Activated CD4-positive, alpha-beta T cell treated with anti-CD3 and anti-CD28 coated beads, Interleukin-2, amount 50 U/mL, for 1 hour (primary cell): ENCODE results near the gene TMEM217.

ENCODE experiments used
- DNase-seq: peaks from one replicate; pipeline ENCODE4 v3.0.0-alpha.2; 2020

The TMEM217 gene

GRCh38 chr6:37279366-37280134 is 21.6 kb upstream of the TMEM217 start:
- DNase-seq = no peak

DNA sequence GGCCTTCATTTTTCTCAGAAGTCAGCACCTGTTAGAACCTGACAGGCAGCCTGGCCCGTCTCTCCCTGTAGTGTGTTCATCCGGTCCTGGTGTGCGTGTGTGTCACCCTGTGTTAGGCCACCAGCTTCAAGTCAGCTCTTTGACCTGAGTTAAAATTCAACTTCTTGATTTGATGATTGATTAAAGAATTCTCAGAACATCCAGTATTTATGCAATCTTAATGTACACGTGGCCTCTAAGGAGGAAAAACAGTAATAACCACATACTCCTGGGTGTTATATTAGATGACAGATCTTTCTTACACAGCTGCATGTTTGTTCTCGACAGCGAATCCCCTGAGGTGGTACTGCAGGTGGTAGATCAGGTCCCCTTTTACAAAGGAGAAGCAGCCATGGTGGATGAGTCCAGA is 19.1 kb upstream of the TMEM217 start:
- DNase-seq = no peak

GRCh38 chr6:37275350-37275749 is 17.4 kb upstream of the TMEM217 start:
- DNase-seq = no peak

- no peak for DNase-seq
Measured at GRCh38 chr6:37273690-37274089, 15.7 kb upstream of the TMEM217 start.

GRCh38 chr6:37272834-37273566 is 15.1 kb upstream of the TMEM217 start:
- DNase-seq = no peak

GRCh38 chr6:37269105-37269504 is 11.2 kb upstream of the TMEM217 start:
- no peak for DNase-seq

DNA sequence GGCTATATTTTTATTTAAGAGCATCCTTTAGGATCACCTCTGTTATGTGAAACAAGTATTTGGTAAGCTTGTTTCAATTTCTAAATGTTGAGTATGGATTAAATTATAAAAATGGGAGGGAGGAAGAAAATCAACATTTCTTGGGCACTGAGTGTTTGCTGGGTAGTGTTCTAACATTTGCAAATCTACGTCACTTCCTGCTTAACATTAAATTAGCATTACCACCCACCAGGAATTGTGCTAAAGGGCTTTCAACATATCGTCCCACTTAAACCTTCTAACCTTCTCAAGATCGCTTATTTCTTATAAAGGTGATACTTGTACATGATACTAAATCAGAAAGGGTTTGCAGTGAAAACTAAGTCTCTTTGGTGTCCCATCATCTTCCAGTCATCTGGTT is 7.9 kb upstream of the TMEM217 start:
- no peak for DNase-seq

DNA sequence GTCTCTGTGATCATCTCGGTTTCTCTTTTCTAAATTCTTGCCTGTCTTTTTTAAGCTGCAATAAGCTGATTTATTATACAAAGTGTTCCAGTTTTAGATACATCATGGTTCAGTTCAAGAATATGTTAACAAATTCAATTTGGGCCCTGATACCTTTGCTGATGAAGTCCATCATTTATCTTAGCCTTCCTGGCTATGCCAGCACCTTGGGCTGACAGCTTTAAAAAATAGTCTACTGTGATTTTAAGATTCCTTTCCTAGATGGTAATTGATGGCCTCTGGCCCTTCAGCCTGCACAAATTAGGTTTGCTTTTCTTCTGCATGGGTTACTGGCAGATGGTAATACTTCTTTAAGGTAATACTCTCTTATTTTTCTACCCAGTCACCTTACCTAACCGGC is 7.1 kb upstream of the TMEM217 start:
- no peak for DNase-seq

GRCh38 chr6:37262446-37263026 is 4.6 kb upstream of the TMEM217 start:
- no peak for DNase-seq

GRCh38 chr6:37261198-37261597 is 3.3 kb upstream of the TMEM217 start:
- no peak for DNase-seq

- no peak for DNase-seq
Measured at GRCh38 chr6:37260444-37260843, 2.5 kb upstream of the TMEM217 start.

DNA sequence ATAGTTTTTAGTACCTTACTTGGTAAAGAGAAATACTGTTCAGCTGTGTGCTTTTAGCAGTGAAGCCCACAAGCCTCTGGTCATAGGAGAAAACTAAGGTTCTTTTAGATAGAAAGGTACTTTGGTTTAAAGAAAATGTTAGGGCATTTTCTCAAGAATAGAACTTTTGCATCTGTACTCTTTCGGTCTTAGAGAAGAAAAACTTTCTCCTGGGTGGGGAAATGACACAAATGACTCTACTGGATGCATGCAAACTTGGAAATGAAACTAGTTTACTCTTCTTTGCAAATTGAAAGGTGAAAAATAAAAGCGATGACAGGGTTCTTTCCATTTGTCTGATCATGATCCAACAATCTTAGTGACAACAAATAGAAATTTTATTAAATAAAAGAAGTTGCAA is 2.1 kb upstream of the TMEM217 start:
- no peak for DNase-seq

DNA sequence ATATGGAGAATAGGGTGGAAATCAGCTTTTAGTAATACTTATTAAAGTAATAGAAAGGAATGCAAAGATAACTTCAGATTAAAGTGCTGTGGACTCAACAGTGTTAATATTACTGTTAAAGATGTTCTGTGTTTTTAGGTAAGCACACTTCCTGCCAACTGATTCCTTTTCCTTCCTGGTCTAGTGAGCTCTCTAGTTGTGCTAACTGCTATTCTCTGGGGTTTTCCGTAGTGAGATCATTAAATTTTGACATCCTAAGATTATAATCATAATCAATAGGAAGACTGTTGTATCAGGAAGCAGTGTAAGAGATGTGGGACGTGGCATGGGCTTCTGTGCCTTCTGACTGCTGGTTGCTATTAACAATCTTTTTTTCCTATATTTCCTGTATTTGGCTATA is 1.2 kb upstream of the TMEM217 start:
- DNase-seq = no peak

DNA sequence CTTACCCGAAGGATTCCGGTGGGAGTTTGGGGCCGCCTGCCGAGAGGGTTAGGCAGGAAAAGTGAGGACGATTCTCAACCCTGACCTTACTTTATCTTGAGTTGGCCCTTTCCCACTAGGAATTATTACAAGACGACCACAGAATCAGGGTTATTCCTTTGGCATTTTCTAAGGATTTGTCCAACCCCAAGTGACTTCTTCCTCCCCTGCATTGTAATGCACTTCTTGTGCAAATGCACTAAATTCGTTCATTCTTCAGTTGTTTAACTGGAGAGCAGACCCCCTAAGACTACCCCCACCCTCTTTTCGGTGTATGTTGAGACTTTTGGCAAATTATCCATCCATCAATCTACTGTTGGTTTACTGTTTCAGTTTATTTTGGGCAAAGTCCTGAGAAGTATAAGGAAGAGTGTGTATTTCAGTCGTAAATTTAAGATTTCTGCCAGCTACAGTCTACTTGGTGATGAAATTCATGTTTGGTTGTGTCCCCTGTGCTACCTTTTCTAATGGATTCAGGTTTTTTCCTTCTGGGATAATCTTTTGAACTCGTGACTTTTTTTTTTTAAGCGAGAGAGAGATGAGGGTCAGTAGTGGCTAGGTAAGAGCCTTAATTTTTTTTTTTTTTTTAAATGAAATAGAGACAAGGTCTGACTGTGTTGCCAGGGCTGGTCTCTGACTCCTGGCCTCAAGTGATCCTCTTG is 611 bp upstream of the TMEM217 start:
- no peak for DNase-seq

- no peak for DNase-seq
Measured at GRCh38 chr6:37257320-37257633, 667 bp downstream of the TMEM217 start.

GRCh38 chr6:37256692-37257319 is 1.1 kb downstream of the TMEM217 start:
- DNase-seq = no peak

DNA sequence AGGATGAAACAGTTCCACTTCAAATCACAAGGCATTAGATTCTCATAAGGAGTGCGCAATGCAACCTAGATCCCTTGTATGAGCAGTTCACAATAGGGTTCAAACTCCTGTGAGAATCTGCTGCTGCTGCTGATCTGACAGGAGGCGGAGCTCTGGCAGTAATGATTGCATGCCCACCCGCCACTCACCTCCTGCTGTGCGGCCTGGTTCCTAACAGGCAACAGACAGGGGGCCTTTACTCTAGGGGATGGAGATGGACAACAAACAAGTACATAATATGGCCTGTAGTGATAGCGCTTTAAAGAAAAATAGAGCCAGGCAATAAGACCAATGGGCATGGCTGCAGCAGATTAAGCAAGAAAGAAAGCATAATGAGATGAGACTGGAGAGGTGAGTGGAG is 3.1 kb downstream of the TMEM217 start:
- DNase-seq = no peak

DNA sequence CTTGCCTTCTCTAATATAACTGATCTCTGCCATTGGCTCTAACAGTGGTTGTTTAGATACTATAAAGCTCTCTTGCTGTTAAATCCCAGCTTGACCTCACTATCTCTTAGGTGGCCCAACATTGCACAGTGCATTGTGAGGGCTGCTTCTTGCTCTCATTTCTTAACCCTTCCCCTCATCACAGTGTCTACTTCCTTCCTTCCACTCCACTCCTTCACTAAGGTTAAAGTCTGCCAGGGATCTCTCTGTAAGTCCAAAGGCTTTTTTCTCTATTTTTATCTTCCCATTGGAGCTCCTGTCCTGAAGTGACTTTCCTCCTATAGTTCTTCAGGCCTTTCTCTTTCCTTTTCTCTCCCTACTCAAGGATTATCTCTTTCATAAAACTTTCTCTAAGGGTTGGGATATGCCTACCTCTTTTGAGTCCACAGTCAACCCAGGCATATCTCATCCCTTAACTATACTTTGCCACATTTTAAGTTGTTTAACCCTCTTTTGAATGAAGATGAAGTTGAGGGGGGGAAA is 4.4 kb downstream of the TMEM217 start:
- DNase-seq = no peak

DNA sequence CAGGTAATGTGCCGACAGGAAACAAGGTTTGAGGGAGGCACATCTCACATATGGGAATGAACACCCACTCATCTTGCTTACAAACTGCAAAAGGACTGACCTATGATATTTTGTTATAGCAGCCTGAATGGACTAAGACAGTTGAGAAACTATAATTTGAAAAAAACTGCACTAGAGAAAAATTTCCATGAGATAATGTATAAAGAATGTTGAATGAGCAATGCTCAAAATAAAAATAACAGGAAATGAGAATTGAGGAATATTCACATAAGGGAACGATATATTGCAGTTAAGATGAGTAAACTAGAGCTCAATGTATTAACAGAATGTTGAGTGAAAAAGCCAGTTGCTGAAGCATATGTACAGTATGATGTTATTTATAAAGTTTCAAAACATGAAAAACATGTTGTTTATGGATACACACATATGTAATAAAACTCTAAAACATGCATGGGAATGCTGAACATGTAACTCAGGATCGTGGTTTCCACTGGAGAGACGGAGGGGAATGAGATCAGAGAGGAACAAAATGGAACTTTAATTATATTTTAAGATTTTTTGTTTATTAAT is 6.6 kb downstream of the TMEM217 start:
- no peak for DNase-seq

DNA sequence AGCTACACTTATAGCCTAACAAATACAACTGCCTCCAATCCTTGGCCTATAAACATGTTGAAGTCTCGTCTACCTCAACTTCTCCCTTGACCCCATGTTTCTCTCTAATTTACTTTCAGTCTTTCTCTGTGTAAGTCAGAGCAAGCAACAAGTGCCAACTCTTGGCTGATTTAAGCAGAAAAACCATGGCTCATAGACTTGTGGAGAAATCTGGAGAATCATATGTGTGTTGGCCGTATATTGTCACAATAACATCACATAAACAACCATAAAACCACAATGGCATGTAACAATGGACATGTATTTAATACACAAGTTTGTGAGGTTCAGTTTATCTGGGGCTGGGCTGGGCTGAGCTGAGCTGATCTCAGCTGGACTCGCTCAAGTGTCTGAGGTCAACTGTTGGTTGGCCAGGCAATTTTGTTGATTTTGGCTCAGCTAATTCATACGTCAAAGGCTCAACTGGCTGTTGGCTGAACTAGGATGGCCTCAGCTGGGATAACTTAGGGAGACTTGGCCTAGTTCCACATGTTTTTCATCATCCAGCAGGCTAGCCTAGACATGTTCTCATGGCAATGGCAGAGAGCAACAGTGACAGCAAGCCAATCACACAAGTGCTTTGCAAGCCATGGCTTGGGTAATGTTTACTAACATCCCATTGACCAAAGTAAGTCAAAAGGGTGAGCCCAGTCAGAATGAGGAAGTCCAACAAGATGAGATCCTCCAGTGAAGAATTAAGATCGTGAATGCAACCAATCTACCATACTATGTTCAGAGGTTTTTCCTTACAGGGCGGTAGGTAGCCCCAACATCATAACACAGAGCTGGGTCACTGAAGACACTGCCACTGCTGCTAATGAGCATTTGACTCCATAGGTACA is 13.3 kb downstream of the TMEM217 start:
- DNase-seq = no peak

DNA sequence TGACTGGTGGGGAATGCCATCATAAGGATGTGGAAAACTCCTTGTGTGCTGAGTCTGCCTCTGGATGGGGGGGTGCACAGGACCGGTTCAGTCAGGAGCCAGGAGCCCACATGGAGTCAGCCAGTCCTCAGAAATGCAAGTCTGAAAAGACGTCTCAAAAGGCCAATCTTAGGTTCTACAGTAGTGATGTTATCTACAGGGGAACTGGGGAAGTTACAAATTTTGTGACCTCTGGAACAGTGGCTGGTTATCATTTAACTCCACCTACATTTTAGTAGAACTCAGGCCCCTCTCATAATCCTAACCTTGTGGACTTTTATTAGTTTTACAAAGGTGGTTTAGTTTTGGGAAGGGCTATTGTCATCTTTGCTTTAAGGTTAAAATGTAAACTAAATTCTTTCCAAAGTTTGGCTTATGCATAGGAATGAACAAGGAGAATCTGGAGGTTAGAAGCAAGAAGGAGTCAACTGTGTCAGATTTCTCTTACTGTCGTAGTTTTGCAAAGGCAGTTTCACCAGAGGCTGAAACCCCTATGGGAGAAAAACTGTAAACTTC is 14.1 kb downstream of the TMEM217 start:
- DNase-seq = no peak
